Colonic mucosa (tissue), 4 donors: ENCODE results near the gene SRSF12. TPM values are rescaled to one million over a fixed set of nuclear protein-coding genes. Genes with fewer than 3 reads are reported as not detected.

Experiments
- DNase-seq: peaks from one replicate; pipeline ENCODE4 v3.0.0-alpha.2; 2020
- H3K27ac ChIP-seq: fragments of 200-600 bp; one replicate; pipeline ENCODE4 v1.8.0; 2021
- H3K27me3 ChIP-seq: fragments of 200-600 bp; one replicate; pipeline ENCODE4 v1.8.0; 2021
- H3K36me3 ChIP-seq: fragments of 200-600 bp; one replicate; pipeline ENCODE4 v1.8.0; 2021
- H3K4me1 ChIP-seq: fragments of 200-600 bp; one replicate; pipeline ENCODE4 v1.8.0; 2021; ENCODE audit warnings: mild to moderate bottlenecking
- H3K4me3 ChIP-seq: fragments of 200-600 bp; one replicate; pipeline ENCODE4 v1.8.0; 2021
- H3K9ac ChIP-seq, 2 donors: one replicate each; pipeline ENCODE4 v1.7.0; 2013; ENCODE audit warnings: control low read depth in 2 of 2, low read depth in 2 of 2, low read length in 2 of 2
- H3K9me3 ChIP-seq: fragments of 200-600 bp; one replicate; pipeline ENCODE4 v1.8.0; 2021
- intact Hi-C: fragments of 100-400 bp; cut with DNase I; formaldehyde crosslinking; loops from one replicate; pipeline ENCODE4 v1.14.1; 2022
- total RNA-seq, 2 donors: library from RNA; stranded (reverse); fragmentation: NEBNext Ultra II Directional in 1 of 2; extraction: Animal tissue kit (Norgen Biotek cat#: 25700) in 1 of 2; gene quantifications; one replicate each; pipeline ENCODE4 v1.2.1, GENCODE V29; 2021
- TF ChIP-seq, protein P1 (sequence below): fragments of 200-600 bp; IDR thresholded peaks from one replicate; pipeline ENCODE4 v1.8.0; 2022; ENCODE audit warnings: antibody characterized with exemption, mild to moderate bottlenecking
- donor health status: healthy.
- donor health status: DM: no; HTN: no; CAD: no.
- donor health status: DM: no; HTN: no; CAD: no.

The SRSF12 gene
- total RNA-seq, 2 donors from 2014 or later = 0.35 TPM; not detected in 1

DNA sequence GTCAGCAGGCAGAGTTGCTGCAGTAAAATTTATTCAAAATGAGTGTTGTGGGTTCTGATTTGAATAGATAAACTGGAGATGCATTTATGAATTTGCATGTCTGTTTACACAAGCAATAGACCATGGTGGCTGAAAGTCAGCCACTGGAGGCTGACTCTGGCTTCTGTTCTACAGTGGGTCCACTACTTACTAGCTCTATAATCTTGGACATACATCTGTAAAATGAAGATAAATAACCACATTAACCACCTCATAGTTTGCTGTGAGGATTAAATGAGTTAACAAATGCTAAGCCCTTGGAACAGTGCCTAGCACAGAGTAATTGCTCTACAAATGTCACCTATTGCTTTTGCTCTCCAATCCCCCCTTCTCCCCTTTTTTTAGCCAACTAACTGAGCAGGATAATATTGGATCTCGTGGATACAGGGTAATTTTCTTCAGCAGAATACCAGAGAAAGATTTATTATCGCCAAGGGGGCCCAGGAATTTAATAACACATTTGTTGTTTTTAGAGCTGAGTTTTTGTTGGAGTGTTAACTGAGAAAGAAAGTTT is 26.6 kb upstream of the SRSF12 start:
- Histone ChIP-seq H3K36me3 (no peaks in the 10 kb centered on the region), H3K4me1 (peaks cover 2% of the 10 kb centered on the region), H3K27ac (no peak overlapping the region), H3K27me3 (no peaks in the 10 kb centered on the region), H3K4me3 (no peak overlapping the region), H3K9me3 (no peaks in the 10 kb centered on the region), H3K9ac (no peak overlapping the region)
- intact Hi-C loops = no loop called here
- DNase-seq = no peak
- TF ChIP-seq, protein P1, sequence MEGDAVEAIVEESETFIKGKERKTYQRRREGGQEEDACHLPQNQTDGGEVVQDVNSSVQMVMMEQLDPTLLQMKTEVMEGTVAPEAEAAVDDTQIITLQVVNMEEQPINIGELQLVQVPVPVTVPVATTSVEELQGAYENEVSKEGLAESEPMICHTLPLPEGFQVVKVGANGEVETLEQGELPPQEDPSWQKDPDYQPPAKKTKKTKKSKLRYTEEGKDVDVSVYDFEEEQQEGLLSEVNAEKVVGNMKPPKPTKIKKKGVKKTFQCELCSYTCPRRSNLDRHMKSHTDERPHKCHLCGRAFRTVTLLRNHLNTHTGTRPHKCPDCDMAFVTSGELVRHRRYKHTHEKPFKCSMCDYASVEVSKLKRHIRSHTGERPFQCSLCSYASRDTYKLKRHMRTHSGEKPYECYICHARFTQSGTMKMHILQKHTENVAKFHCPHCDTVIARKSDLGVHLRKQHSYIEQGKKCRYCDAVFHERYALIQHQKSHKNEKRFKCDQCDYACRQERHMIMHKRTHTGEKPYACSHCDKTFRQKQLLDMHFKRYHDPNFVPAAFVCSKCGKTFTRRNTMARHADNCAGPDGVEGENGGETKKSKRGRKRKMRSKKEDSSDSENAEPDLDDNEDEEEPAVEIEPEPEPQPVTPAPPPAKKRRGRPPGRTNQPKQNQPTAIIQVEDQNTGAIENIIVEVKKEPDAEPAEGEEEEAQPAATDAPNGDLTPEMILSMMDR = no peak

DNA sequence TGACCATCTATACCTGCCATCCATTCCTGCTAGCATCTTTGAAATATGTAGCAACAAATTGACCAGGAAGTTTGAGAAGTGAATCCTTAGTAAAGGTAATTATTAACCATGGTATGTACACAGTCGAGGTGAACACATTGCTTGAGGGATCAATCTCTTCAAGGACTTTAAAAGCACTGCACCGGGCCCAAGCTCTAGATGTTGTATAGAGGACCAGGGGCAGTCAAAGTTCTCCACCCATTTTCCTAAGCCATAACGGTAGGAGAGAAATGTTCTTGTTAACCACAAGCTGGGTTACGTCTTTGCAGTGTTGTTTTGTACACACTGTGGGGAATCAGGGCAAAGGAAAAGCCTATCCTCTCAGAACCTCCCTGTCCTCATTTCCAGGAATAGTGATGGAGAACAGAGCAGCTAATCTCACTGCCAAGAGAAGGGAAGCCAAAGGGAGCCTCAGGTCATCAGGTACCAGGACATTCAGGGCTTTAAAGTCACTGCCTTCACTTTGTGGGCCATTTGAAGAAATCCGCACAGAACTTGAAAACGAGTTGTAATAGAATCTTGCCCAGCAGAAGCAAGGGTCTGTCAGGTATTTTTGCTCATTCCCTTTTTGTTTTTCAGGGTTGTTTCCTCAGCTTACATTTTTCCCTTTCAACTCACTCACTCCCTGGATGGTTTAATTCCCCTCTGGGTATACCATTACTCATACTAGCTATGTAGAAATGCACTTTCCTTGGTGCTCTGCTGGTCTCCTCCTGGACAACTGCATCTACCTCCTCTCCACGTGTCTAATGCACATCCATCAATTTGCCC is 22.7 kb upstream of the SRSF12 start:
- H3K4me3 ChIP-seq = no peak overlapping the region
- no peak overlapping the region for H3K27ac ChIP-seq
- intact Hi-C loops = no loop called here
- H3K9me3 ChIP-seq = no peaks in the 10 kb centered on the region
- no peaks in the 10 kb centered on the region for H3K4me1 ChIP-seq
- TF ChIP-seq, protein P1 = no peak
- H3K36me3 ChIP-seq = no peaks in the 10 kb centered on the region
- DNase-seq = no peak
- no peak overlapping the region for H3K9ac ChIP-seq
- no peaks in the 10 kb centered on the region for H3K27me3 ChIP-seq

DNA sequence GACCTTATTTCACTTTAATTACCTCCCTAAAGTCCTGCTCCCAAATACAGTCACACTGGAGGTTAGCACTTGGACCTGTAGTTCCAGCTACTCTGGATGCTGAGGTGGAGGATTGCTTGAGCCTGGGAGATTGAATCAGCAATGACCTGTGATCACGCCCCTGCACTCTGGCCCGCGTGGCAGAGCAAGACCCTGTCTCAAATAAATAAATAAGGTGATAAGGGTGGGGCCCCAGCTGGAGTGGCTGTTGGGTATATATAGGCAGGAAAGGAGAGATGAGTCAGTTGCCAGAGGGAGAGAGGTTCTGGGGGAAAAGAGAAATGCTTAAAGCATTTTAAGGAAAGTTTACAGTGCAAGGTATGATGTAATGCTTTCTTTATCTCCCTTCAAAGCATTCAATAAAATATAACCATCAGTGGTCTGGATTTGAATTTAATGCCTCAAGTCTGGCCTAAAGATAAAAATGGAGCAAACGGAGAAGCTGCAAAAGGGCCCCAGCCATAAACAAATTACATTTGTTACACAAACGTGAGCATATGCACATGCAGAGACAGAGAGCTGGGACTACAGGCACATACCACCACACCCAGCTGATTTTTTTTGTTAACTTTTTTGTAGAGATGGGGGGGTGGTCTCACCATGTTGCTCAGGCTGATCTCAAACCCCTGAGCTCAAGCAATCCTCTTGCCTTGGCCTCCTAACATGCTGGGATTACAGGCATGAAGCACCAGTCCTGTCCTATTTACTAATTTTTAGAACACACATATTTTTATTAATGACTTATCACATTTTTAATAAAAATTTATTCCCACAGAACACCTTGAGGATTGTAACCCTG is 21.9 kb upstream of the SRSF12 start:
- Histone ChIP-seq H3K4me3 (no peak overlapping the region), H3K27me3 (no peaks in the 10 kb centered on the region), H3K9ac (no peak overlapping the region), H3K4me1 (no peaks in the 10 kb centered on the region), H3K36me3 (no peaks in the 10 kb centered on the region), H3K9me3 (no peaks in the 10 kb centered on the region), H3K27ac (no peak overlapping the region)
- intact Hi-C loops = no loop called here
- TF ChIP-seq, protein P1 = no peak
- no peak for DNase-seq

DNA sequence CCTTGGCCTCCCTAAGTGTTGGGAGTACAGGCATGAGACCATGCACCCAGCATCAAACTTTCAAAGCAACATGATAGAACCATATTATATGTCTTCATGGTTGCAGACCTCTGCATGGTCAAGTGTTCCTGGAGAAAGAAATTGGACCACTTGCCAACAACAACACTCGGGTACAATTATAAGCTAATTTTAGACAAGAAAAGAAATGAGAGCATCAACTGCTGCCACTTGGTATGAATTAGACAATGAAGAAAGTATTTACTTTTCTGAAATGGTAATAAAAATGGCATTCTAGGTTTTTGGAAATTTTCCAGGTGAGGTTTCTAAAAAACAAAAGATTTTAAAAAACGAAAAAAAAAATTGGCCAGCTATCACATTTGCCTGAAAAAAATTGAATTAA is 20.3 kb upstream of the SRSF12 start:
- no peaks in the 10 kb centered on the region for H3K4me1 ChIP-seq
- H3K27ac ChIP-seq = no peak overlapping the region
- H3K4me3 ChIP-seq = no peak overlapping the region
- no peaks in the 10 kb centered on the region for H3K36me3 ChIP-seq
- no peaks in the 10 kb centered on the region for H3K9me3 ChIP-seq
- DNase-seq = no peak
- no peaks in the 10 kb centered on the region for H3K27me3 ChIP-seq
- no peak overlapping the region for H3K9ac ChIP-seq
- intact Hi-C loops = no loop called here
- TF ChIP-seq, protein P1 = no peak

DNA sequence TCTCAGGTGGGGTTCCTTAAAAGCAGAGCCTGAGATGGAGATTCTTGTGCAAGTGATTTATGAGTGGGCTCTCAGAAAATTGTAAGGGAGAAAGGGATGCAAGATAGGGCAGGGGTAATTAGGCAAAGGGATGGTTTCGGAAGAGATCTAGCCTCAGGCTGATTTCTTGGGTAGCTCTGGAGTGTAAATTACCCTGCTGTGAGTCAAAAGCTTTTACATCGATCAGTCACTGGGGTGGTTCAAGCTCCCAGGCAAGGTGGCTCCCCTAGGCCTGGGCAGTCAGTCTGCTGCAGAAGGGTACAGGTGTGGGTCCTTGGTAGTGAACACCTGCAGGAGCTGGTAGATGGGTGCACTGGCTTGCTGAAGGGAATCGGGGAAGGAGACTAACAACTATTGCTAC is 16.9 kb upstream of the SRSF12 start:
- Histone ChIP-seq H3K27me3 (no peaks in the 10 kb centered on the region), H3K27ac (no peak overlapping the region), H3K36me3 (no peaks in the 10 kb centered on the region), H3K4me3 (no peak overlapping the region), H3K4me1 (no peaks in the 10 kb centered on the region), H3K9ac (no peak overlapping the region), H3K9me3 (no peaks in the 10 kb centered on the region)
- TF ChIP-seq, protein P1 = no peak
- DNase-seq = no peak
- intact Hi-C loops = no loop called here
